ENCODE data around the gene L3MBTL2. TPM values are rescaled to one million over a fixed set of nuclear protein-coding genes. Genes with fewer than 3 reads are reported as not detected.

L3MBTL2 gene
- total and polyA plus RNA-seq, 10 of the 15 experiments (the other 5 are each of a cell fraction or from before 2014, with no cell fraction given), result 13.2 to 37.6 (median 28.2) TPM

DNA sequence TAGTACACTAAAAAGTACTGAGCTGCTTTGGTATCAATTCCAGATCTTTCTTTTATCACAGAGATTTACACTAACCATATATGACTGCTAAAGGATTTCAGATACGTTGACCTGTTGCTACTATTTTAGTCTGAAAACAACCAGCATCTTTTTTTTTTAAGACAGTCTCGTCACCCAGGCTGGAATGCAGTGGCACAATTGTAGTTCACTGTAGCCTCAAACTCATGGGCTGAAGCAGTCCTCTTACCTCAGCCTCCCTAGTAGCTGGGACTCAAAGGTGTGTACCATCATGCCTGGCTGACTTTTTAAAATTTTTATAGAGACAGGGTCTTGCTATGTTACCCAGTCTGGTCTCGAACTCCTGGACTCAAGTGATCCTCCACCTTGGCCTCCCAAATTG is 24.2 kb upstream of the L3MBTL2 start:
- 79% methylated on average over 3 of the region's 3 CpGs for WGBS (ENCODE audit: insufficient coverage, insufficient replicate concordance, low lambda C conversion rate, missing lambda C conversion rate)
- POLR2A ChIA-PET, result no interaction called here
- TF ChIP-seq ZNF217 (IDR thresholded peaks at IDR 0.05) (no peak), EED (IDR thresholded peaks at IDR 0.05; ENCODE audit: low read depth) (no peak), SMARCA5 (IDR thresholded peaks at IDR 0.05) (no peak), STAT1 (conservative IDR thresholded peaks at IDR 0.05) (no peak), YBX1 (IDR thresholded peaks at IDR 0.05) (no peak), SUPT20H (IDR thresholded peaks at IDR 0.05; ENCODE audit: borderline replicate concordance, control insufficient read depth, low read depth, low read length) (no peak), ASH2L (IDR thresholded peaks at IDR 0.05; ENCODE audit: borderline replicate concordance, low read depth) (no peak), NR2F1 (conservative IDR thresholded peaks at IDR 0.05) (no peak), EGR1 (IDR thresholded peaks at IDR 0.05; ENCODE audit: borderline replicate concordance in 1 of 2, low read depth in 2 of 2, low read length in 2 of 2) (no peak), POLR2AphosphoS2 (IDR thresholded peaks at IDR 0.05; ENCODE audit: low read depth, low read length) (no peak), MXI1 (IDR thresholded peaks at IDR 0.05; ENCODE audit: low read depth, low read length) (no peak), TCF3 (IDR thresholded peaks at IDR 0.05; ENCODE audit: borderline replicate concordance, insufficient read depth, low read depth, low read length) (no peak), ZZZ3 (IDR thresholded peaks at IDR 0.05; ENCODE audit: control insufficient read depth, insufficient read length, low read depth) (no peak), NFYA (IDR thresholded peaks at IDR 0.05; ENCODE audit: borderline replicate concordance, low read depth, low read length) (no peak), ZNF207 (IDR thresholded peaks at IDR 0.05; ENCODE audit: borderline replicate concordance) (no peak), RFX5 (IDR thresholded peaks at IDR 0.05; ENCODE audit: low read depth, low read length) (no peak), IRF4 (IDR thresholded peaks at IDR 0.05; ENCODE audit: low read depth, low read length) (no peak), YY1 (IDR thresholded peaks at IDR 0.05; ENCODE audit: low read depth, low read length) (no peak)
- TF ChIP-seq, protein P1, sequence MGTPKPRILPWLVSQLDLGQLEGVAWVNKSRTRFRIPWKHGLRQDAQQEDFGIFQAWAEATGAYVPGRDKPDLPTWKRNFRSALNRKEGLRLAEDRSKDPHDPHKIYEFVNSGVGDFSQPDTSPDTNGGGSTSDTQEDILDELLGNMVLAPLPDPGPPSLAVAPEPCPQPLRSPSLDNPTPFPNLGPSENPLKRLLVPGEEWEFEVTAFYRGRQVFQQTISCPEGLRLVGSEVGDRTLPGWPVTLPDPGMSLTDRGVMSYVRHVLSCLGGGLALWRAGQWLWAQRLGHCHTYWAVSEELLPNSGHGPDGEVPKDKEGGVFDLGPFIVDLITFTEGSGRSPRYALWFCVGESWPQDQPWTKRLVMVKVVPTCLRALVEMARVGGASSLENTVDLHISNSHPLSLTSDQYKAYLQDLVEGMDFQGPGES (IDR thresholded peaks at IDR 0.05), result no peak
- TF ChIP-seq, protein P2, sequence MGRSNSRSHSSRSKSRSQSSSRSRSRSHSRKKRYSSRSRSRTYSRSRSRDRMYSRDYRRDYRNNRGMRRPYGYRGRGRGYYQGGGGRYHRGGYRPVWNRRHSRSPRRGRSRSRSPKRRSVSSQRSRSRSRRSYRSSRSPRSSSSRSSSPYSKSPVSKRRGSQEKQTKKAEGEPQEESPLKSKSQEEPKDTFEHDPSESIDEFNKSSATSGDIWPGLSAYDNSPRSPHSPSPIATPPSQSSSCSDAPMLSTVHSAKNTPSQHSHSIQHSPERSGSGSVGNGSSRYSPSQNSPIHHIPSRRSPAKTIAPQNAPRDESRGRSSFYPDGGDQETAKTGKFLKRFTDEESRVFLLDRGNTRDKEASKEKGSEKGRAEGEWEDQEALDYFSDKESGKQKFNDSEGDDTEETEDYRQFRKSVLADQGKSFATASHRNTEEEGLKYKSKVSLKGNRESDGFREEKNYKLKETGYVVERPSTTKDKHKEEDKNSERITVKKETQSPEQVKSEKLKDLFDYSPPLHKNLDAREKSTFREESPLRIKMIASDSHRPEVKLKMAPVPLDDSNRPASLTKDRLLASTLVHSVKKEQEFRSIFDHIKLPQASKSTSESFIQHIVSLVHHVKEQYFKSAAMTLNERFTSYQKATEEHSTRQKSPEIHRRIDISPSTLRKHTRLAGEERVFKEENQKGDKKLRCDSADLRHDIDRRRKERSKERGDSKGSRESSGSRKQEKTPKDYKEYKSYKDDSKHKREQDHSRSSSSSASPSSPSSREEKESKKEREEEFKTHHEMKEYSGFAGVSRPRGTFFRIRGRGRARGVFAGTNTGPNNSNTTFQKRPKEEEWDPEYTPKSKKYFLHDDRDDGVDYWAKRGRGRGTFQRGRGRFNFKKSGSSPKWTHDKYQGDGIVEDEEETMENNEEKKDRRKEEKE (IDR thresholded peaks at IDR 0.05), result no peak

More for the DNA sequence above, 24.2 kb upstream of the L3MBTL2 start:
- no peaks in the 10 kb centered on the region for H3K9me3 ChIP-seq (replicated peaks; ENCODE audit: control insufficient read depth, insufficient read depth, low read length)
- no peak overlapping the region for H3K27ac ChIP-seq (ENCODE audit: control insufficient read depth, insufficient read depth)
- ATAC-seq, result no peak
- no peak for DNase-seq (ENCODE audit: low read depth, low spot score)
- no peak for FAIRE-seq
- in situ Hi-C loops (cut with MboI) (no loop called here), intact Hi-C loops (cut with micrococcal nuclease; ENCODE audit: unreplicated experiment) (no loop called here)
- RAD21 ChIA-PET (ENCODE audit: unreplicated experiment), result interaction anchor here (1.0 kb wide), 1 partner anchor 258 kb away, joined by 4 read pairs; no protein-coding TSS in a partner anchor
- CTCF ChIA-PET, result interaction anchor here (0.6 to 1.8 kb wide), 2 partner anchors 55 to 258 kb away, joined by 5 to 6 read pairs; no protein-coding TSS in a partner anchor
- H3K36me3 ChIP-seq (ENCODE audit: control insufficient read depth in 2 of 2, insufficient read depth in 2 of 2, low read length in 1 of 2), result peaks cover 23 to 26% of the 10 kb centered on the region in 2 experiments; a peak in 3 of 4 replicates
- no peaks in the 10 kb centered on the region for H3K27me3 ChIP-seq (replicated peaks in 1 of 2; ENCODE audit: control insufficient read depth in 2 of 2, insufficient read depth in 2 of 2, low read length in 1 of 2)
- no peak overlapping the region for H3K4me3 ChIP-seq
- H2AFZ ChIP-seq (ENCODE audit: control insufficient read depth, low read depth, low read length), result no peak overlapping the region
- no peak overlapping the region for H3K4me2 ChIP-seq (ENCODE audit: control insufficient read depth, insufficient read depth)
- no peak overlapping the region for H3K9ac ChIP-seq (ENCODE audit: control insufficient read depth, insufficient read depth, low read length)
- SMC1A ChIA-PET (ENCODE audit: uncharacterized antibody, unreplicated experiment), result interaction anchor here (1.9 to 2.2 kb wide), 2 partner anchors 57 to 258 kb away, joined by 5 to 7 read pairs; no protein-coding TSS in a partner anchor
- BruUV-seq (replicated peaks), result no TSS peak
- H3K4me1 ChIP-seq (ENCODE audit: control insufficient read depth, insufficient read depth, low read length), result no peaks in the 10 kb centered on the region
- no peaks in the 10 kb centered on the region for H3K79me2 ChIP-seq (ENCODE audit: control insufficient read depth, insufficient read depth, low read length)
- H4K20me1 ChIP-seq (ENCODE audit: control insufficient read depth, insufficient read depth), result no peaks in the 10 kb centered on the region

Data from GM12878 (cell line).